ENCODE measurements around the gene KHK.

The KHK gene

DNA sequence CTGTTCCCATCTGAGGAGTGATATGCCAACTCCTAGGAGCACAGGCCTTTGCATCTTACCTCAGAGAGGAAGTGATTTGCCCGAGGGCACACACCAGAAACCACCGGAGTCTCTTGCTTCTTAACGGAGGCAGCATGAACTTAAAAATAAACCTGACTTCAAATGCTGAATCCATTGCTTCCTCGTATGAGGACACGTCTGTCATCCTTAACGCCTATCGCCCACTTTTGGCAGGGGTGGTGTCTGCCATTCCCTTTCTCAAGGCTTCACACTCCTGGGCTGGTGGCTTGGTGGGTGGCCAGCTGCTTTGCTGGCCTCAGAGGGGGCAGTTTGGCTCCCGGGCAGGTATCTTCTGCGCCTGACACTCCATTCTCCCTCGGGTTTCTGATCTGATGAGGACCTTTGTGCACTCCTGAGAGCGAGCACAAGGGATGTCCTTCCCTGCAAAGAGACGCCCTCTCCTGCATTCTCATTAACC is 48.9 kb downstream of the KHK start:
- Histone ChIP-seq H3K27me3 (replicated peaks) (no peaks in the 10 kb centered on the region), H3K36me3 (replicated peaks) (peaks cover 12% of the 10 kb centered on the region), H3K27ac (no peak overlapping the region), H3K4me3 (ENCODE audit: low read depth, low read length) (no peak overlapping the region)
- DNase-seq, result no peak
- TF ChIP-seq CTCF (IDR thresholded peaks at IDR 0.05; ENCODE audit: low read depth, low read length, missing control alignments), result no peak
- in situ Hi-C loops (cut with HindIII; ENCODE audit: low pct_ligation_motif_present, low sequenced_read_pairs), result no loop called here

- Histone ChIP-seq H3K27ac (no peak overlapping the region), H3K27me3 (replicated peaks) (no peaks in the 10 kb centered on the region), H3K36me3 (replicated peaks) (peaks cover 1% of the 10 kb centered on the region), H3K4me3 (ENCODE audit: low read depth, low read length) (no peak overlapping the region)
- in situ Hi-C loops (cut with HindIII; ENCODE audit: low pct_ligation_motif_present, low sequenced_read_pairs), result no loop called here
- TF ChIP-seq CTCF (IDR thresholded peaks at IDR 0.05; ENCODE audit: low read depth, low read length, missing control alignments), result no peak
- no peak for DNase-seq
These were observed 50.2 kb downstream of the KHK start for GRCh38 chr2:27136751-27137150.

- in situ Hi-C loops (cut with HindIII; ENCODE audit: low pct_ligation_motif_present, low sequenced_read_pairs), result no loop called here
- no peak overlapping the region for H3K27ac ChIP-seq
- no peak for TF ChIP-seq CTCF (IDR thresholded peaks at IDR 0.05; ENCODE audit: low read depth, low read length, missing control alignments)
- no peak for DNase-seq
- H3K36me3 ChIP-seq (replicated peaks), result no peaks in the 10 kb centered on the region
- no peak overlapping the region for H3K4me3 ChIP-seq (ENCODE audit: low read depth, low read length)
- no peaks in the 10 kb centered on the region for H3K27me3 ChIP-seq (replicated peaks)
These were observed 50.9 kb downstream of the KHK start for GRCh38 chr2:27137322-27137935.

DNA sequence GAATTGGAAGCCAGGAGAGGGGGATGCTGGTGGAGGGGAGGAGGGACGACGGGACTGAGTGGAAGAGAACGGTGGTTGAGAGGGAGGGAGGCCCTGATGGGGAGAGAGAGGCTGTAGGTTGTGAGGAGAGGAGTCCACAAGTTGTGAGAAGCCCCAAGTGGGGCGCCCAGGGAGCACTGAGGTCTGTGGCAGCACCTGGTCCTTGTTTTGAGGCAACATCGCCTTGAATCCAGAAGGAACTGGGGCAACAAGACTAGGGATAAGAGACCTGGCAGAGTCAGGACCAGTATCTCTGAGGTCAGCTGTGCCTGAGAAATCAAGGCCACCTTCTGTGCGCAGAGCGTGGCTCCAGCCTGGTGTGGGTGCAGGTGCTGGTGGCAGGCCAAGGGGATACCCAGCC is 51.5 kb downstream of the KHK start:
- DNase-seq, result no peak
- no peak overlapping the region for H3K4me3 ChIP-seq (ENCODE audit: low read depth, low read length)
- in situ Hi-C loops (cut with HindIII; ENCODE audit: low pct_ligation_motif_present, low sequenced_read_pairs), result no loop called here
- H3K27ac ChIP-seq, result no peak overlapping the region
- no peaks in the 10 kb centered on the region for H3K36me3 ChIP-seq (replicated peaks)
- H3K27me3 ChIP-seq (replicated peaks), result no peaks in the 10 kb centered on the region
- no peak for TF ChIP-seq CTCF (IDR thresholded peaks at IDR 0.05; ENCODE audit: low read depth, low read length, missing control alignments)

DNA sequence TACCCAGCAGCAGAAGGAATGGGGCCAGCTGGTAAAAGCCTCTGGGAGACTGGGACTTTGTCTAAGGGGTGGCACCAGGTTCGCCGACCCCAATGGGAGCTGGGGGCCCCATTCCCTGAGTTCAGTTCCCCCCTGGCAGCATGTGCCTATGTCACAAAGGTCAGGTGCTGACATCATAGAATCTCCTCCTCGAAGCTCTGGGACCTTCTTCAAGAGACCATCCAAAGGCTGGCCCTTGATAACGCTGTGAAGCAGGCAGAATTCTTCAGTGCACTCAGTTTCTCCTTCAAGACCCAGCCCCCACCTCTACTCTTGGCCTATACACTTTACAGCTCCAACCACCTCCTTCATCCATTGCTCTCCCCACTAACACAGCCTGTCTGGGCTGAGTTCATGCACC is 52.7 kb downstream of the KHK start, which contains the start of gene PRR30:
PRR30 (minus strand) TSS at position 101 of the 400 bp plus-strand sequence. CDS start 1,081 bp downstream, outside the sequence.
- no peak for TF ChIP-seq CTCF (IDR thresholded peaks at IDR 0.05; ENCODE audit: low read depth, low read length, missing control alignments)
- no peaks in the 10 kb centered on the region for H3K27me3 ChIP-seq (replicated peaks)
- no peak for DNase-seq
- H3K27ac ChIP-seq, result no peak within 1 kb of the TSS
- no peak within 1 kb of the TSS for H3K4me3 ChIP-seq (ENCODE audit: low read depth, low read length)
- no peaks in the 10 kb centered on the region for H3K36me3 ChIP-seq (replicated peaks)
- in situ Hi-C loops (cut with HindIII; ENCODE audit: low pct_ligation_motif_present, low sequenced_read_pairs), result no loop called here

- no peak for DNase-seq
- no peak overlapping the region for H3K27ac ChIP-seq
- no peaks in the 10 kb centered on the region for H3K27me3 ChIP-seq (replicated peaks)
- TF ChIP-seq CTCF (IDR thresholded peaks at IDR 0.05; ENCODE audit: low read depth, low read length, missing control alignments), result no peak
- in situ Hi-C loops (cut with HindIII; ENCODE audit: low pct_ligation_motif_present, low sequenced_read_pairs), result no loop called here
- no peak overlapping the region for H3K4me3 ChIP-seq (ENCODE audit: low read depth, low read length)
- H3K36me3 ChIP-seq (replicated peaks), result no peaks in the 10 kb centered on the region
These were observed 56.7 kb downstream of the KHK start for GRCh38 chr2:27143285-27143684.

All from brain microvascular endothelial cell (primary cell).